GM21381 (cell line): ENCODE data around the gene PDE4B.

Experiments used
- ATAC-seq: cut with Tn5 transposase; IDR thresholded peaks from one replicate; pipeline ENCODE4 v1.9.1; 2021; ENCODE audit warnings: mild to moderate bottlenecking, moderate library complexity; ENCODE audit not compliant: unreplicated experiment

Gene PDE4B

DNA sequence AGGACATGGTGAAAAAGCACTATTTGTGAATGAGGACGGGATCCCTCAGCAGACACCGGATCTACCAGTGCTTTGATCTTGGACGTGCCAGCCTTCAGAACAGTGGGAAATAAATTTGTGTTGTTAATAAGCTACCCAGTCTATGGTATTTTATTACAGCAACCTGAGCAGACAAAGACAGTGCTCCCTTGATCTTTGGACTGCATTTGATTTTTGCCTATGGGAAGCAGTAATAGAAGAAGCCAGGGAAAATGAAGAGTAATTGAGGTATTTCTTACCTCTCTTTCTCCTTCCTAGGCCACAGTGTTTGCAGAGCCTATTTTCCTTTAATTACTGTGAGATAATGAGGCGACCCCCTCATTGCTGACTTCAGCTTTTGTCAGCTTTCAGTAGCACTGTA is 87.9 kb downstream of the PDE4B start:
- ATAC-seq, result no peak

DNA sequence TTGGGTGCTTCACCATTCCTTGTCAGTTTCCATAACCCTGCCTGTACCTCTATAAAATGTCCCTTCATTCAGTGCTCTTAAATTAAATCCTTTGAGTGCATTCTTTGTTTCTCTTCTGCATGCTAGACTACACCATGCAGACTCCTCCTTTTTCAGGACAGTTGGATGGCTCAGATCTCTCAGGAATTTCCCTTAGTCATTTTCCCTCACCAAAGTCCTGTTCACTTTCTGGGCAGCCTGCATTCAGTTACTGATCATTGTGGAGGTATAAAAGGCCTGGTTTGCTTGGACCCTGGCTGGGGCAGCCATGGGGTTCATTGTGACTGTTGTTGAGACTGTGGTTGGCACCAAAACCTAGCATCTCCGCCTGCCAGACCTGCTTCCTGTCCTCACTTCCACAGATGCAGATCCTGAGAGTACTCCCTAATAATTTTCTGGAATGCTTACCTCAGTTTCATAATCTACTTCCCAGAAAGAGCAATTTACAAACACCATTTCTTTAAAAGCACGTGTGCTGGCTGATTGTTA is 88.4 kb downstream of the PDE4B start:
- no peak for ATAC-seq

DNA sequence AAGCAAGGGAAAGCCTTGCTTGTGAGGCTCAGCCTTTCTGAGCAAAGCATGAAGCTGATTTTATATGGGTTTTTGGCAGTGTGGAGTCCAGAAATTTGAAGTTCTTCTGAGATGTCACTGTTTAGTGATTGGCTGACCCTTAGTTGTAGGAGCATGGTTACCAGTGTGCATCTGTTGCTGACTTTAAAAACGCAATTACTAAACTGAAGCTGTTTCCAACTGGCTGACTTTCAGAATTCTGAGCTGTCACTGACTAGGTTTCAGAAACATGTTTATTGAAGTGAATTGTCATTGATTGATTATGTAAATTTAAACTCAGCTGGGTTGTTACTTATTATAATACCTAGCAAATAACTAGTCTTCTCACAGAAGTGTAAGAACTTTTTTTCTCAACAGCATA is 89.4 kb downstream of the PDE4B start:
- ATAC-seq, result no peak

DNA sequence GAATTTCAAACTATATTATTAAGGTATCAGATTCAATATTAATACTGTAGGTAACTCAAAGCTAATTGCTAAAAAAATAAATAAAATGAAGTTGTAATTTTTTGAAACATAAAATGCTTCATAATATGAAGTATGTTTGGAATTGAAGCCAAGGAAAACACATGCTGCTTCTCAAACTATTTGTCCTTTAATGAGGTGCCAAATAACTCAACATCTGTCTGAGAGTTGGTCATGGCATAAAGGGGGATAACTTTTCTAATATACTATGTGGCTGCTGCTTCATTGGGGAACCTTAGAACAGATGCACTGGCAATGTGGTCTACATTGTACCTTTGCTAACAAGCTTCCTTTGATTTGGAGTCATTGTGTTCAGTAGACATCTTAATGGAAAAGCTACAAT is 96.7 kb downstream of the PDE4B start:
- no peak for ATAC-seq

DNA sequence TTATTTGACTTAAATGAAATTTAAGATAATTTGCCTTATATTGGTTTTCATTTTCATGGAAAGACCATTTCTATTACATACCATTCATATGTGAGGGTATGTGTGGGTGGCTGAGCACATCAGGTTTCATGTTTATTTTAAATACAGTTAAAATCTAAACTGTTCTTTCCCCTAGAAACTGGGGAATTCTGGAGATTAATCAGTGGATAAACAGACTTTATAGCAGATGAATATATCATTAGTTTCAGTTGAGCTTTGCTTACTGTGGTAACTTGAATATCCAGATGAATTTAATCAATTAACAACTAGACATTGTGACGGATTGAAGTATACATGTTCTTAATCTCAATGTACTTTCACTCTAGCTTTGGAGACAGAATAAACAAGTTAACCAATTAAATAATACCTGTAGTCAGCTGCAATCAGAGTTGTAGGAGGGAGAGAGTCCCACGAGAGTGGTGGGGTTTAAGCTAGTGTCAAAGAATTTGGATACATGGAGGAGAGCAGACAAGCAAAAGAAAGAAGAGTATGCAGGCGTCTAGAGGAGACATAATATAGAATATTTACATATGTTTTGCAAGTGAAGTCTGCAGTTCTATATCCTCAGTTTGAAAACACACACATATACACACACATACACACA is 97.6 kb downstream of the PDE4B start:
- no peak for ATAC-seq

DNA sequence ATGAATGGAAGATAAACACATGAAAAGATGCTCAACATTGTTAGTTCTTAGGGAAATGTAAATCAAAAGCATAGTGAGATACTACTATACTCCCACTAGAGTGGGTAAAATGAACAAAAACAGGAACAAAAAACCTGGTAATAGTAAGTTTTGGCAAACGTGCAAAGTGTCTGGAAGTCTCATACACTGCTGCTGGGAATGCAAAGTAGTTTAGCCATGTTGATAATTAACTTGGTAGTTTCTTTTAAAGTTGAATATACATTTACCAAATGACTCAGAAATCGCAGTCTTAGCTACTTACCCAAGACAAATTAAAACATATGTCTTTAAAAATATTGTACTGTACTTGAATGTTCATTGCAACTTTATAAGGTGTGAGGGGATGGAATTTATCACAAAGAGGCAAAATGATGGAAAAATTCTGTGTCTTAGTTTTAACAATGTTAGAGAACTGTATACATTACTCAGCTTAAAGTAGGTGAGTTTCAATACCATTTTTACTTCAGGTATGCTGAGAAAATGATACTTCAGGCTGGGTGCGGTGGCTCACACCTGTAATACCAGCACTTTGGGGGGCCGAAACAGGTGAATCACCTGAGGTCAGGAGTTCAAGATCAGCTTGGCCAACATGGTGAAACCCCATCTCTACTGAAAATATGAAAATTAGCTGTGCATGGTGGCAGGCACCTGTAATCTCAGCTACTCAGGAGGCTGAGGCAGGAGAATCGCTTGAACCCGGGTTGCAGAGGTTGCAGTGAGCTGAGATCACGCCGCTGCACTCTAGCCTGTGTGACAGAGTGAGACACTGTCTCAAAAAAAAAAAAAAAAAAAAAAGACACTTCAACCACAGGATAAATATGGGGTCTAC is 102.3 kb downstream of the PDE4B start:
- ATAC-seq, result peak; percentile 87

DNA sequence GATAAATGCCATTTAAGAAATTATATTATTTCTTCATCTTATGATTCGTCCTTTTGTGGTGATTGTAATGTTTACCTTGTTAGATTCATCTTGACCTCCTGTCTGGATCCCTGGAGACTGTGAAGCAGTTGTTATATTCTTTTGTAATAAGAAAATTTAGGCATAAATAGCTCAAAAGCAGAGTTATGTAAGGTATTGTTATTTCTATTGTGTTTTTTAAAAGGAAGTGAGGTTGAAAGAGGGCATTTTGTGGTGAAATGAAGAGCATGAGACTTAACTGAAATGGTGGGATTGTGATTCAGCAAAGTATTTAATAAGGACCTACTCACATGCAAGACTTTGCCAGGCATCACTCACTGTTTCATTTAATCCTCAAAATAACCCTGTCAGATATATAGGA is 104.0 kb downstream of the PDE4B start:
- no peak for ATAC-seq

DNA sequence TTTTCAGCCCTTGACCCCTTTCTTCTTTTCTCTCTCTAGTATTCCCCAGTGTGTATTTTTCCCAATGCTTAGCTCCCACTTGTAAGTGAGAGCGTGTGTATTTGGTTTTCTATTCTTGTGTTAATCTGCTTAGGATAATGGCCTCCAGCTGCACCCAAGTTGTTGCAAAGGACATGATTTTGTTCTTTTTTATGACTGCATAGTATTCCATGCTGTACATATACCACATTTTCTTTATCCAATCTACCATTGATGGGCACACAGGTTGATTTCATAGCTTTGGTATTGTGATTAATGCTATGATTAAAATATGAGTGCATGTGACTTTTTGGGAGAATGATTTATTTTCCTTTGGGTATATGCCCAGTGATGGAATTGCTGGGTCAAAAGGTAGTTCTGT is 104.8 kb downstream of the PDE4B start:
- ATAC-seq, result no peak

DNA sequence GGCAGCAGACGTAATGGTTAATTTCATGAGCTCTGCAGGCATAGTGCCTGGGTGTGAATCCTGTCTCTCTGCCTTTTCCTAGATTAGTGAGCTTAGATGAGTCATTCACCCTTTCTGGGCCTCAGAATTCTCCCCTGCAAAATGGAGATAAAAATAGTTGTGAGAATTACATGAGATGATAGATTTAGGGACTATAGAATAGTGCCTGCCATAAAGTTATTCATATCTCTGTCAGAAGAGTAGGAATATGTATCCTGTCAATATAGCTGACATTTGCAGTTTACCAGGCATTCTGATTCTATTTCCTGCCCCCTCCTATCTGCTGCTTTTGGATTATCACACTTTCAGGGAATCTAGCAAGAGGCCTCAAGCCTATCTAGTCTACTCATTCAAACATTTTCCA is 112.0 kb downstream of the PDE4B start:
- no peak for ATAC-seq

DNA sequence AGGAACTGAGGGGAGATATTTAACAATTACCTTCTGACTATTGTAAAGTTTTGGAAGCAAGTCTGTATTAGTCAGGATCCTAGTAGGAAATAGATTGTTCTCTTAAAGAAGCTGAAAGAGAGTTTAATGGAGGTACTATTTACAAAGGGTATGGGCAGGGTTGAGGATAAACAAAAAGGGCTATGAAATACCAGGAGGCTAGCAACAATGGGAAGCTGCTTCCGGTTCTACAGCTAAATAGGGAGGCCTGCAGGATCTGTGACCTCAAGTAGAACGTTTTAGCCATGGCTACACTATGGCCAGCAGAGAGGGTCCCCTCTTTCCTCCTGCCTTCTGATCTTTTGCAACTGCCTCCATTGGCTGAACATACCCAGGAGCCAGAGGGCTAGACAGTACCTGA is 117.7 kb downstream of the PDE4B start:
- no peak for ATAC-seq

DNA sequence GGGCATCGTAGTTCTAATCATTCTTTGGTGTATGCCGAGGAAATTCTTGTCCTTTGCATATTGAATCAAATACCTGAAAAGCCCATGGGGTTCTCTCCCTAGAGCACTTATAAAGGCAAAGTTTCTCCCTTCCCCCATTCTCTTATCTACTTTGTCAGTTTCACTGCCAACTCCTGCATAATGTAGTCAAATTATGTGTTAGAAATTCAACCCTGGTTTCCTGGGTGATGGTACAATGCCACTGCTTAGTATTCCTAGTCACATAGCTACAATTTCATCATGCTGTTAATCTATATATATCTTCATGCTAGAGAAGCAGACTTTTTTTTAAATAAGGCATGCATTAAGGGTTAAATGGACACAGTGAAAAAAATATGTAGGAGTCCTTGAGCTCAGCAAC is 119.0 kb downstream of the PDE4B start:
- no peak for ATAC-seq

DNA sequence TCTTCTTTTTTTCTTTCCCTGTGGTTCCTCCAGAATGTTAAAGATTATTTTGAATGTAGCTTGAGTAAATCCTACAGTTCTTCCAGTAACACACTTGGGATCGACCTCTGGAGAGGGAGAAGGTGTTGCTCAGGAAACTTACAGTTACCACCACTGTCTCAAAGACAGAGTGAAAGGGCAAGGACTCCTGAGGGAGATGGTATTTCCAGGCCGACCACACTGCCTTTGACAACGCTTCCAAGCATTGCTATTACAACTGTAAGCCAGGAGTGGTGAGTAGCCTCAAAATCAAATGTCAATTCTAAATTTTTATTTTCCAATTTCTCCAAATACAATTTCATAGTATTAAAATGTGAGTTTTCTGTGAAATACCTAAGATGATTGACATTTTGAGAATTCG is 125.9 kb downstream of the PDE4B start:
- ATAC-seq, result no peak

DNA sequence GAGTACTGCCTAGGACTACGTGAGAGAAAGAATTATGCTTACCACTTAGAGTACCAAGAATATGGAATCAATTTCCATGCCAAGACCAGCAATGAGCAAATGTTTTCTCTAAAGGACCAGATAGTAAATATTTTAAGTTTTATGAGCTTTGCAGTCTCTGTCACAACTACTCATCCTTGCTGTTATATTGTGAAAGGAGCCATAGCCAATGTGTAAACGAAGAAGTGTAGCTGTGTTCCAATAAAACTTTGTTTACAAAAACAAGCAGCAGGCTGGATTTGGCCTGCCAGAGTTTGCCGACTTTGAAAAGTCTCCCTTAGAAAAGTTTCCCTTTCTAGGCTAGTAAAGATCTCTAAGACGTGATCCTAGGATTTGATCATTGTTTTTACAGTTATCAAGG is 128.8 kb downstream of the PDE4B start:
- no peak for ATAC-seq

DNA sequence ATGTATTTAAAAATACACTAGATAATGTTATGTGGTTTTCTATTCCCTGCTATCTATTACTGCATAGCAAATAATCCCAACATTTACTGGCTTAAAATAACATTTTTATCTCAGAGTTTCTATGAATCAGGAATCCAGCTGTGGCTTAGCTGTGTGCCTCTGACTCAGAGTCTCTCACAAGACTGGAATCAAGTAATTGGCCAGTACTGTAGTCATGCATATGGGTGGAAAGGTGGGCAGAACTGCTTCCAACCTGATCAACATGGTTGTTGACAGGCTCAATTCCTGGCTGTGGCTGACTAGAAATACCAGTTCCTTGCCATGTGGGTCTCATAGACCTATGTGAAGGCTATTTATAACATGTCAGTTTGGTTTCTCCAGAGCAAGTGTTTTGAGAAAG is 131.8 kb downstream of the PDE4B start:
- no peak for ATAC-seq

DNA sequence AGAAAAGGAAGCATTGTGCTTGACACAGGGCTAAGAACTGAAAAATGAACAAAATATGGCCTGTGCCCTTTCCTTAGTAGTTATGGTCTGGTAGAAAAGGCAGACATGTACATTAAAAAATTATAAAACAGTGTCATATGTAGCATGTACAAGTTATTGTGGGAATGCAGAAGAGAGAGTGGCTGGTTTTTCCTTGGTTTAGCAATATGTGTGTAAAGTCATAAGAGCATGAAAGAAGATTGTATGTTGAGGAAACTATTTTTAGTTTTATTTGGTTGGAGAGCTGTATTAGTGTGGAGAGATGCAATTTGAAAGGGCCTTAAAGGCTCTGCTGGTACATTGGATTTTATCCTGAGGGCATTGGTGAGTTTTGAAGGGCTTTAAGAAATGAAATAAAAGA is 145.8 kb downstream of the PDE4B start:
- no peak for ATAC-seq

DNA sequence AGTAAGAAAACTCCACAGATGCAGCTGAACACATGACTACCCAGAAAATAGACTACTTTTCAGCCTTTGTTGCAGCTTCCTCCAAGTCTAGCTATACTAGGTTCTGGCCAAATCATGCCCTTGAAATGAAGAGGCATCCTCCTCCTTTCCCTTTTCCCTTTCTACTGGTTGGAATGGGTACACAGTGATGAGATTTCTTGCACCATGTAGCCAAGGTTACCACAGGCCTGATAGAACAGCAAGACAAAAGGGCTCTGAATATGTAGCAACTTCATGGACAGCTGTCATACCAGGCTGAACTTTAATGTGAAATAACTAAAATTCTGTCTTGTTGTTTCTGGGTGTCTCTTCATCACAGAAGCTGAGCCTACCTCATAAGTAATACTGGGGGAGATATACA is 146.5 kb downstream of the PDE4B start:
- ATAC-seq, result no peak

DNA sequence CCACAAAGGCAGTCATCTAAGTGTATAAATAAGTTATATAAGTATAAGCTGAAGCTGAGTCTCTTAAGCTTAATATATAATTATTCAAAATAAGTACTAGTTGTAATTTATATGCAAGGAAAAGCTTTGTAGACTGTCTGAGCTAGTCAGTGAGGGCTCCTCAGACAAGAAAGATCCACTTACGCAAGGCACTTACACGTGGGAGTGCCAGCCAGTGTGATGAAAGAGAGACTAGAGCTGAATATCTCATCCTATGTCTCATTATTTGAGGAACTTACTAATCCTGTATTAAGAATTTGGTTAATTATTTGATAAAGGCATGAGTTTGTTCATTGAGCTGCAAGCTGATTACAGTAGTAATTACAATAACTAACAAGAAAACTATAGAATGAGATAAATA is 146.9 kb downstream of the PDE4B start:
- no peak for ATAC-seq

DNA sequence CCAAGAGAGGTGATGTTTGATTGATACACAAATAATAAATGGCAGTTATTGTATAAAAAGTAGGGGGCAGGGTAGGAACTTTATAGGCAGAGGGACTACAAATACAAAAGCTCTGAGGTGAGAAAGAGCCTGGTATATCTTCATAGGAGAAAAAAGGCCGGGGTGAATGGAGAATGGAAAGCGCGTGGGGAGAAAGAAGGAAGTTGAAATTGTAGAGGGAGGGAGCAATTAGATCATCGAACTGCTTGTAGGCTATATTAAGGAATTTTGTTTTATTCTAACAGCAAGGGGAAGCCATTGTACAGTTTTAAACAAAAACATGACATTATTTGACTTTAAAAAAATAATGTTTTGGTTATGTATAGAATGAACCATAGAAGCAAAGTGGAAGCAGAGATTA is 147.4 kb downstream of the PDE4B start:
- no peak for ATAC-seq

DNA sequence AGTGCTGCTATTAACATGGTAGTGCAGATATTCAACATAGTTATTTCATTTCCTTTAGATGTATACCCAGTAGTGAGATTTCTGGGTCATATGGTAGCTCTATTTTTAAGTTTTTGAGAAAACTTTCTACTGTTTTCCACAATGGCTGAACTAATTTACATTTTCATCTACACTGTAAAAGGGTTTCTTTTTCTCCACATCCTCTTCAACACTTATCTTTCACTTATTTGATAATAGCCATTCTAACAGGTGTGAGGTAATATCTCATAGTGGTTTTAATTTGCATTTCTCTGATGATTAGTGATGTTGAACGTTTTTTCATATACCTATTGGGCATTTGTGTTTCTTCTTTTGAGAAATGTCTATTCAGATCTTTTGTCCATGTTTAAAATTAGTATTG is 149.8 kb downstream of the PDE4B start:
- no peak for ATAC-seq

DNA sequence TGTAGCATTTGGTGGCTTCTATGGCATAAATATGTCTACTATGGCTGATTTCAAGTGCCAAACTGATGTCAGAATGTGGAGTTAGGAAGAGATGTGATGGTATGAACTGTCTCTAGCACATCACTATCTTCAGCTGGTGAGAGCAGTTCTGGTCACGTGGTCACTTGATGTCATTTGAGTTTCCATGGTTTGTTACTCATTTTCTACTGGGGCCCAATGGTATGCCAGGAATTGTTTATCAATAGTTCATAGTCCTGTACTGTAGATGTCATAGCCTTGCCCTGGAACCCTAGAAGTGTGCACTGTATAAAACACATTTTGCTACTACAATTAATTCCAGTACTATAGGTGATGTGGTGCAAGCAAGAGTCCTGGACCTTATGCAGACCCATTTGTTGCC is 153.7 kb downstream of the PDE4B start:
- no peak for ATAC-seq

DNA sequence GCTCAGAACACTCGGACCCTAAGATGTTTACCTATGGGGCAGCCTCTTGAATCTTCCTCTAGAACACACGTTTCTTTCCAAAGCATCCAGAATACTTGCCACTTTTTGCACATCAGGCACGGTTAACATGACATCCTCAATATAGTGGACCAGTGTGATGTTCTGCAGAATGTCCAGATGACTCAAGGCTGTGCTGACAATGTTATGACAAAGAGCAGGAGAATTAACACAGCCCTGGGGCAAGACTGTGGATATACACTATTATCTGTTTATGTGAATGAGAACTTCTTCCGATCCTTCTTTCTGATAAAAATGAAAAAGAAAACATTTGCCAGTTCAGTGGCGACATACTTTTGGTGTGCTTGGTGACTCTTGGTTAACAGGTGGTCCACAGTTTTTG is 154.3 kb downstream of the PDE4B start:
- ATAC-seq, result no peak

DNA sequence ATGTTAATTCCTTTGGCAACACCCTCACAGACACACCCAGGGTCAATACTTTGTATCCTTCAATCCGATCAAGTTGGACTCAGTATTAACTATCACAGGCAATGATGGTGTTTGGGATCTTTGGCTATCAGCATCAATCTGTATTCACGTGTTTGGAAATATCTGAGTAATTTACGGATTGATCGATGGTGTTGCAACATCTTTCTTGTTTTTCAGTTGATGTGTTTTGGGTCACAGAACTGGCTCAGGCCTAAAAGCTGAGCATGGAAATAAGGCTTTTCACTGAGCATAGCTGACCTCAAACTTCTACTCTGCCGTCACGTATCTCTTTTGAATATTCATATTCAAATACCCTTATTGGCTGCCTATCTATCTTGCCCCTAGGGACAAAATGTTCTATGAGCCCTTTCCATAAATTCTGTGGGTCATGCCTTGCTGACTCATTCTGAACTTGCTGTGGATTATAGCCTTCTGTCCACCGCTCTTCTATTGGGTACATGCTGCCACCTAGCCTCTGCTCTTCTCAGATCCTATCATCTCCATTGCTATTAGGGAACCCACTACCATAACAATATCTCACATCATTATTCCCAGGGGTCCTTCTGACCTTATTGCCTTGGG is 156.0 kb downstream of the PDE4B start:
- ATAC-seq, result no peak
